ENCODE measurements around the gene ZNG1E. TPM values are rescaled to one million over a fixed set of nuclear protein-coding genes. Genes with fewer than 3 reads are reported as not detected.
"Not testable (repeated sequence)": the region's sequence is repeated elsewhere in the genome, so short reads cannot be mapped to it uniquely, and the experiment has no call there.

The ZNG1E gene
- total RNA-seq: 10 to 100 TPM; 59.8 to 62.4 TPM

DNA sequence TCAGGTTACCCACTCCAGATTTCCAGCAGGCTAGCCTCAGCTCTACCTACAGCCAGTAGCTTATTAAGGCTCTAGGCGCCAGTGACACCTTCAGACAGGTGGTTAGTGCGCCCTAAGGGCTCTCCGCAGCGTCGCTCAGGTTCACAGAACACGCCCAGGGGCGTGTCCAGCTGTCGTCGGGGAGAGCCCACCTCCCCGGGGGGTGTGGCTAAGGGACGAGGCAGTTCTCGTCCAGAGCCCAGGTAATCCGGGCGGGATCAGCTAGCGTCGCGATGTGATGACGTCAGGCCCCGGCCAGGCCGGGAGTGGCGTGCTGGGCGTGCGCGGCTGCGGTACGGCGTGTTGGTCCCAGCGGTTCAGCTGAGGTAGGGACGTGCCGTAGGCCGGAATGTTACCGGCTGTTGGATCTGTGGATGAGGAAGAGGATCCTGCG is at the start of gene ZNG1E:
ZNG1E (plus strand) TSS at position 340 of the 433 bp plus-strand sequence; CDS start at position 389, 49 bp downstream.
- Mint-ChIP-seq H3K4me3 (peak within 1 kb of the TSS; percentile 72), H3K27ac (peak within 1 kb of the TSS; percentile 77)
- H3K27me3 Mint-ChIP-seq; CTCF ChIA-PET; ATAC-seq; H3K9me3 Mint-ChIP-seq; H3K36me3 Mint-ChIP-seq (ENCODE audit: low read depth); POLR2A ChIA-PET; H3K4me1 Mint-ChIP-seq (ENCODE audit: low read depth); intact Hi-C loops (cut with micrococcal nuclease): not testable (repeated sequence)
- peak; percentile 55 for DNase-seq

DNA sequence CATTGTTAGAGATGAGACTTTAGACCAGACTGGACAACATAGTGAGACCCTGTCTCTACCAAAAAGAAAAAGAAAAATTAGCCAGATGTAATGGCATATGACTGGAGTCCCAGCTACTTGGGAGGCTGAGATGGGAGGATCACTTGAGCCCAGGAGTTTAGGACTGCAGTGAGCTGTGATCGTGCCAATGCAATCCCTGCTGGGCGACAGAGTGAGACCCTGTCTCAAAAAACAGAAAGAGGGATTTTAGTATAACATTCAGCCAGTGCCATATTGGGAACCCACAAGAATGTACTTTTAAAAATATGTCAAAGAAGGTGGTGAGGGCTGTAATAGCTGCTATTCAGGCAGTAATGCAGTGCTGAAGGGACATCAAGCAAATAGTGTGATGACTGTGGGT is 2.1 kb upstream of the ZNG1E start:
- DNase-seq; POLR2A ChIA-PET; ATAC-seq; H3K4me3 Mint-ChIP-seq; intact Hi-C loops (cut with micrococcal nuclease); H3K9me3 Mint-ChIP-seq; H3K27me3 Mint-ChIP-seq; H3K27ac Mint-ChIP-seq; CTCF ChIA-PET; H3K4me1 Mint-ChIP-seq (ENCODE audit: low read depth); H3K36me3 Mint-ChIP-seq (ENCODE audit: low read depth): not testable (repeated sequence)

DNA sequence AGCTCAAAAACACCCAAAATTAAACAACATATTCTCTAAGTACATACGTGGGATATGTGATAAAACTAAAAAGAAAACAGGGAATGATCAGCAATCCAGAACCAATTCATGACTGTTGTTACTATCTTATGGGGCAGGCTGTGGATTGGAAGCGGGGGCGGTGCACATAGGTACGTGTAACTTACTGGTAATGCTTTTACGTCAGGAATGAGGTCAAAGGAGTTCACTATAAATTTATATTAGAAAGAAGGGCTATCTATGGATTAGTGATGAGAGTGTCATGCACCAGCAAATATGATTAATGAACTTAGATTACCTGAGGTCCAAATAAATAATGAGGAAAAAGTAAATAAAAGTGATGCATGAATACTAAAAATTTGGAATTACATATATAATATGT is 710 bp upstream of the ZNG1E start:
- H3K27me3 Mint-ChIP-seq; intact Hi-C loops (cut with micrococcal nuclease); CTCF ChIA-PET; H3K4me1 Mint-ChIP-seq (ENCODE audit: low read depth); H3K27ac Mint-ChIP-seq; ATAC-seq; POLR2A ChIA-PET; H3K9me3 Mint-ChIP-seq; H3K36me3 Mint-ChIP-seq (ENCODE audit: low read depth): not testable (repeated sequence)
- peak; percentile 9 for DNase-seq
- peak overlapping the region; percentile 31 for H3K4me3 Mint-ChIP-seq

DNA sequence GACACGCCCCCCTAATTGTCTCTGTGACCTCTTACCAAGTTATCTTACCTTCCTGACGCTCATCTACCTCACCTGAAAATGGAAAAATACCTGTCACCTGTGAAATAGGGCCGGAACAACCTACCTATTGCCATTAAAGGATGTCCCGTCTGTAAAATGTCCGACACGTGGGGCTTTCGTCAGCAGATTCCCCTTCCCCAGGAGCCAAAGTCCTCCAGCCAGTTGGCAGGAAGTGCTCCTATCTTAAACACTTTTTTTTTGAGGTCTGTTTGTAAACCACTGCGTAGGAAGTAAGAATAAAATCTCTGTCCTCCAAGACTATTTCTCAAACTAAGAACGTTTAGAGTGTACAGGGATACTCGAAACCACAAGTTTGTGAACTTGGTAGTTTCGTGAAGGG is 661 bp downstream of the ZNG1E start:
- H3K27ac Mint-ChIP-seq: peak overlapping the region; percentile 77
- CTCF ChIA-PET; intact Hi-C loops (cut with micrococcal nuclease); H3K36me3 Mint-ChIP-seq (ENCODE audit: low read depth); H3K9me3 Mint-ChIP-seq; ATAC-seq; POLR2A ChIA-PET; H3K4me1 Mint-ChIP-seq (ENCODE audit: low read depth); H3K27me3 Mint-ChIP-seq: not testable (repeated sequence)
- peak; percentile 25 for DNase-seq
- H3K4me3 Mint-ChIP-seq: peak overlapping the region; percentile 72

DNA sequence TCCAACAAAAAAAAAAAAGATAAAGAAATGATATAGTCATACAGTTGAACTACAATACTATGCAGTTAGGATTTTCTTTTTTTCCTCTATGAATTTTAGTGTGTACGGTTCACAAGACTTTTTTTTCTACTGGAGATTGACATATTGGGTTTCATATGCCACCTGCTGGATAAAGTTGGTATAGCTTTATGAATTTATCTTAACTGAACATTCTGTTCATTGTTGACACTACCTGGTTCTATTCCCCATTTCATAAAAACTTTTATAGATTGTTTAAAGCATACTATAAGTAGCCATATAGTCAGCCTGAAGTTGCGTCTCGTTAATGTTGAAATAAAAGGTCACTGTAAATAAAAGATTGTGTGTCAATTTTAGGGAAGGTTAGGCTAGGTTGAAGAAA is 2.8 kb downstream of the ZNG1E start:
- H3K27me3 Mint-ChIP-seq; H3K27ac Mint-ChIP-seq; H3K4me1 Mint-ChIP-seq (ENCODE audit: low read depth); H3K9me3 Mint-ChIP-seq; ATAC-seq; DNase-seq; intact Hi-C loops (cut with micrococcal nuclease); H3K36me3 Mint-ChIP-seq (ENCODE audit: low read depth); POLR2A ChIA-PET; H3K4me3 Mint-ChIP-seq; CTCF ChIA-PET: not testable (repeated sequence)

- H3K9me3 Mint-ChIP-seq; H3K4me1 Mint-ChIP-seq (ENCODE audit: low read depth); POLR2A ChIA-PET; intact Hi-C loops (cut with micrococcal nuclease); H3K36me3 Mint-ChIP-seq (ENCODE audit: low read depth); DNase-seq; H3K4me3 Mint-ChIP-seq; ATAC-seq; H3K27ac Mint-ChIP-seq; H3K27me3 Mint-ChIP-seq; CTCF ChIA-PET: not testable (repeated sequence)
These were observed 27.8 kb downstream of the ZNG1E start for GRCh38 chr9:65703550-65703949.

GRCh38 chr9:65714445-65714844 is 38.7 kb downstream of the ZNG1E start:
- H3K27me3 Mint-ChIP-seq: not testable (repeated sequence)

DNA sequence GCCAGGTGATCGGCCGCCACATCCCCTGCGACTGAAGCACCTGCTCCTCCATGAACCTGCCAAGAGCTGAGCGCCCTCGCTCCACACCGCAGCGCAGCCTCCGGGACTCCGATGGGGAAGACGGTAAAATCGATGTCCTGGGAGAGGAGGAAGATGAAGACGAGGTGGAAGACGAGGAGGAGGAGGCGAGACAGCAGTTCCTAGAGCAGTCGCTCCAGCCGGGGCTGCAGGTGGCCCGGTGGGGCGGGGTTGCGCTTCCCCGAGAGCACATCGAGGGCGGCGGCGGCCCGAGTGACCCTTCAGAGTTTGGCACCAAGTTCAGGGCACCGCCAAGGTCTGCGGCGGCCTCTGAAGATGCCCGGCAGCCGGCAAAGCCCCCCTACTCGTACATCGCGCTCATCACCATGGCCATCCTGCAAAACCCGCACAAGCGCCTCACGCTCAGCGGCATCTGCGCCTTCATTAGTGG is 61.4 kb downstream of the ZNG1E start, which contains the start of gene FOXD4L4:
FOXD4L4 (plus strand) TSS at position 51 of the 469 bp plus-strand sequence; CDS start at position 51, 0 bp downstream.
- H3K4me3 Mint-ChIP-seq; CTCF ChIA-PET; H3K27me3 Mint-ChIP-seq; H3K9me3 Mint-ChIP-seq; intact Hi-C loops (cut with micrococcal nuclease); ATAC-seq; H3K36me3 Mint-ChIP-seq (ENCODE audit: low read depth); H3K27ac Mint-ChIP-seq; DNase-seq; POLR2A ChIA-PET; H3K4me1 Mint-ChIP-seq (ENCODE audit: low read depth): not testable (repeated sequence)

More at GRCh38 chr9:65714445-65714844, 38.7 kb downstream of the ZNG1E start:
- H3K4me3 Mint-ChIP-seq; CTCF ChIA-PET; ATAC-seq; H3K36me3 Mint-ChIP-seq (ENCODE audit: low read depth); H3K27ac Mint-ChIP-seq; DNase-seq; H3K4me1 Mint-ChIP-seq (ENCODE audit: low read depth); intact Hi-C loops (cut with micrococcal nuclease); POLR2A ChIA-PET; H3K9me3 Mint-ChIP-seq: not testable (repeated sequence)

GRCh38 chr9:65738133-65738532 is 62.4 kb downstream of the ZNG1E start:
- H3K27ac Mint-ChIP-seq; H3K27me3 Mint-ChIP-seq; intact Hi-C loops (cut with micrococcal nuclease); H3K36me3 Mint-ChIP-seq (ENCODE audit: low read depth); POLR2A ChIA-PET; H3K4me1 Mint-ChIP-seq (ENCODE audit: low read depth); CTCF ChIA-PET; DNase-seq; ATAC-seq; H3K9me3 Mint-ChIP-seq; H3K4me3 Mint-ChIP-seq: not testable (repeated sequence)

Other genes starting within 250 kb of the ZNG1E start
- gene FOXD4L4, start 61.2 kb downstream of the ZNG1E start, total RNA-seq: not detected